Fibroblast of lung (primary cell): ENCODE measurements around the gene ZDHHC14.

Experiments
- CTCF ChIP-seq, 2 donors: IDR thresholded peaks in 1 of 2; conservative IDR thresholded peaks in 1 of 2; 1 replicate in 1 of 2; 2 replicates in 1 of 2; pipeline ENCODE4 v1.5.1; 2011 to 2012; ENCODE audit warnings: low read length in 2 of 2, control low read depth in 1 of 2, inconsistent platforms in 1 of 2, low read depth in 1 of 2, mild to moderate bottlenecking in 1 of 2
- EZH2 ChIP-seq: IDR thresholded peaks from 2 replicates; pipeline ENCODE4 v1.5.1; 2012; ENCODE audit warnings: low read length, control low read depth, mild to moderate bottlenecking; ENCODE audit errors: missing control alignments

GRCh38 chr6:157614026-157614568 is 233.1 kb downstream of the ZDHHC14 start:
- TF ChIP-seq CTCF (conservative IDR thresholded peaks at IDR 0.05 in 1 of 2, IDR thresholded peaks at IDR 0.05 in 1 of 2; ENCODE audit: low read depth in 1 of 2, low read length in 2 of 2) (no peak), EZH2 (no peak)
